Stimulated activated effector memory CD8-positive, alpha-beta T cell treated with anti-CD3 and anti-CD28 coated beads, Interleukin-12 subunit alpha, Interleukin-12 subunit beta, amount 100 ng/mL, for 72 hours (primary cell): ENCODE results near the gene PTPN2.
A peak's percentile ranks its signal among the peaks of the same experiment; 100 is the strongest.
"Not testable (repeated sequence)": the region's sequence is repeated elsewhere in the genome, so short reads cannot be mapped to it uniquely, and the experiment has no call there.

Experiments used
- ATAC-seq: fragments of 150-1000 bp; cut with Tn5 transposase; 2 replicates; pipeline ENCODE4 v1.10.0; 2021
- DNase-seq, 2 donors: peaks; one replicate each; pipeline ENCODE4 v3.0.0; 2021 to 2022; ENCODE audit warnings: low spot score in 2 of 2
- H3K27ac Mint-ChIP-seq: one replicate; pipeline ENCODE4 v1.8.0; 2022; ENCODE audit warnings: mild to moderate bottlenecking, mixed read lengths
- H3K36me3 Mint-ChIP-seq: one replicate; pipeline ENCODE4 v1.8.0; 2022; ENCODE audit warnings: mild to moderate bottlenecking, mixed read lengths
- H3K4me1 Mint-ChIP-seq: one replicate; pipeline ENCODE4 v1.8.0; 2022; ENCODE audit warnings: mixed read lengths
- H3K4me3 Mint-ChIP-seq: one replicate; pipeline ENCODE4 v1.8.0; 2022; ENCODE audit warnings: mild to moderate bottlenecking, mixed read lengths
- H3K9me3 Mint-ChIP-seq: one replicate; pipeline ENCODE4 v1.8.0; 2022; ENCODE audit warnings: mixed read lengths

Gene PTPN2

GRCh38 chr18:12906773-12907172, 22.7 kb upstream of the PTPN2 start:
- peaks cover 8% of the 10 kb centered on the region for H3K4me1 Mint-ChIP-seq
- ATAC-seq: no peak
- no peak overlapping the region for H3K27ac Mint-ChIP-seq

GRCh38 chr18:12906119-12906518, 22.1 kb upstream of the PTPN2 start:
- DNase-seq (no peak), ATAC-seq (no peak)
- Mint-ChIP-seq H3K36me3 (no peaks in the 10 kb centered on the region), H3K9me3 (no peaks in the 10 kb centered on the region), H3K4me3 (no peak overlapping the region), H3K4me1 (peaks cover 8% of the 10 kb centered on the region), H3K27ac (no peak overlapping the region)

More at GRCh38 chr18:12906773-12907172, 22.7 kb upstream of the PTPN2 start:
- H3K4me3 Mint-ChIP-seq: no peak overlapping the region
- no peak for DNase-seq
- H3K36me3 Mint-ChIP-seq: no peaks in the 10 kb centered on the region
- H3K9me3 Mint-ChIP-seq: no peaks in the 10 kb centered on the region

GRCh38 chr18:12904012-12904516, 20.0 kb upstream of the PTPN2 start:
- Mint-ChIP-seq H3K27ac (peak overlapping the region; percentile 86), H3K4me1 (peaks cover 8% of the 10 kb centered on the region), H3K9me3 (no peaks in the 10 kb centered on the region), H3K4me3 (peak overlapping the region; percentile 61), H3K36me3 (no peaks in the 10 kb centered on the region)
- DNase-seq (peak; percentile 43 to 88), ATAC-seq (peak; percentile 77)

GRCh38 chr18:12901208-12901607, 17.2 kb upstream of the PTPN2 start:
- H3K27ac Mint-ChIP-seq, ATAC-seq, H3K36me3 Mint-ChIP-seq, H3K9me3 Mint-ChIP-seq, H3K4me1 Mint-ChIP-seq, DNase-seq, H3K4me3 Mint-ChIP-seq: not testable (repeated sequence)

GRCh38 chr18:12896784-12897333, 12.8 kb upstream of the PTPN2 start:
- DNase-seq, H3K9me3 Mint-ChIP-seq, H3K36me3 Mint-ChIP-seq, H3K4me1 Mint-ChIP-seq: not testable (repeated sequence)
- peak; percentile 49 for ATAC-seq
- peak overlapping the region; percentile 50 for H3K27ac Mint-ChIP-seq
- peak overlapping the region; percentile 54 for H3K4me3 Mint-ChIP-seq

- H3K27ac Mint-ChIP-seq: no peak overlapping the region
- H3K36me3 Mint-ChIP-seq: no peaks in the 10 kb centered on the region
- no peak for DNase-seq
- H3K4me3 Mint-ChIP-seq: no peak overlapping the region
- no peaks in the 10 kb centered on the region for H3K9me3 Mint-ChIP-seq
- H3K4me1 Mint-ChIP-seq: peaks cover 7% of the 10 kb centered on the region
- no peak for ATAC-seq
Measured at GRCh38 chr18:12895626-12896025, 11.6 kb upstream of the PTPN2 start.

GRCh38 chr18:12895014-12895413, 11.0 kb upstream of the PTPN2 start:
- no peak for ATAC-seq
- H3K27ac Mint-ChIP-seq: no peak overlapping the region
- no peak for DNase-seq
- peaks cover 7% of the 10 kb centered on the region for H3K4me1 Mint-ChIP-seq
- H3K4me3 Mint-ChIP-seq: no peak overlapping the region
- H3K36me3 Mint-ChIP-seq: no peaks in the 10 kb centered on the region
- H3K9me3 Mint-ChIP-seq: no peaks in the 10 kb centered on the region

- Mint-ChIP-seq H3K4me1 (peaks cover 7% of the 10 kb centered on the region), H3K4me3 (no peak overlapping the region), H3K9me3 (no peaks in the 10 kb centered on the region), H3K27ac (no peak overlapping the region), H3K36me3 (no peaks in the 10 kb centered on the region)
- no peak for DNase-seq
- no peak for ATAC-seq
Measured at GRCh38 chr18:12891561-12891960, 7.5 kb upstream of the PTPN2 start.

- Mint-ChIP-seq H3K4me1 (peaks cover 7% of the 10 kb centered on the region), H3K9me3 (no peaks in the 10 kb centered on the region), H3K36me3 (no peaks in the 10 kb centered on the region), H3K4me3 (no peak overlapping the region), H3K27ac (no peak overlapping the region)
- ATAC-seq (no peak), DNase-seq (no peak)
Measured at GRCh38 chr18:12890964-12891363, 6.9 kb upstream of the PTPN2 start.

GRCh38 chr18:12886498-12887126, 2.6 kb upstream of the PTPN2 start:
- no peak for ATAC-seq
- Mint-ChIP-seq H3K36me3 (peaks cover 31% of the 10 kb centered on the region), H3K27ac (peak overlapping the region; percentile 35), H3K9me3 (no peaks in the 10 kb centered on the region), H3K4me3 (no peak overlapping the region), H3K4me1 (peaks cover 21% of the 10 kb centered on the region)
- DNase-seq: no peak

- H3K9me3 Mint-ChIP-seq: no peaks in the 10 kb centered on the region
- no peak for ATAC-seq
- peaks cover 39% of the 10 kb centered on the region for H3K36me3 Mint-ChIP-seq
- H3K4me1 Mint-ChIP-seq: peaks cover 32% of the 10 kb centered on the region
- H3K27ac Mint-ChIP-seq: no peak overlapping the region
- DNase-seq: no peak
- peak overlapping the region; percentile 80 for H3K4me3 Mint-ChIP-seq
Measured at GRCh38 chr18:12885500-12885899, 1.5 kb upstream of the PTPN2 start.

GRCh38 chr18:12884406-12885323, 628 bp upstream of the PTPN2 start:
- H3K36me3 Mint-ChIP-seq: peaks cover 41% of the 10 kb centered on the region
- H3K4me3 Mint-ChIP-seq: peak overlapping the region; percentile 80
- H3K4me1 Mint-ChIP-seq: peaks cover 41% of the 10 kb centered on the region
- DNase-seq: no peak
- peak overlapping the region; percentile 96 for H3K27ac Mint-ChIP-seq
- no peaks in the 10 kb centered on the region for H3K9me3 Mint-ChIP-seq
- no peak for ATAC-seq

GRCh38 chr18:12883372-12883683, 709 bp downstream of the PTPN2 start:
- DNase-seq: peak in 1 of 2 donors; percentile 14
- Mint-ChIP-seq H3K27ac (peak overlapping the region; percentile 96), H3K36me3 (peaks cover 41% of the 10 kb centered on the region), H3K4me3 (peak overlapping the region; percentile 80), H3K4me1 (peaks cover 50% of the 10 kb centered on the region), H3K9me3 (no peaks in the 10 kb centered on the region)
- peak; percentile 35 for ATAC-seq

GRCh38 chr18:12882453-12883371, 1.3 kb downstream of the PTPN2 start:
- peaks cover 50% of the 10 kb centered on the region for H3K4me1 Mint-ChIP-seq
- ATAC-seq: no peak
- H3K27ac Mint-ChIP-seq: peak overlapping the region; percentile 96
- H3K9me3 Mint-ChIP-seq: no peaks in the 10 kb centered on the region
- H3K4me3 Mint-ChIP-seq: peak overlapping the region; percentile 80
- H3K36me3 Mint-ChIP-seq: peaks cover 41% of the 10 kb centered on the region
- DNase-seq: peak in 1 of 2 donors; percentile 60

GRCh38 chr18:12880541-12880910, 3.5 kb downstream of the PTPN2 start:
- peak overlapping the region; percentile 6 for H3K27ac Mint-ChIP-seq
- H3K4me3 Mint-ChIP-seq: peak overlapping the region; percentile 80
- peaks cover 49% of the 10 kb centered on the region for H3K36me3 Mint-ChIP-seq
- DNase-seq: no peak
- no peaks in the 10 kb centered on the region for H3K9me3 Mint-ChIP-seq
- ATAC-seq: no peak
- H3K4me1 Mint-ChIP-seq: peaks cover 66% of the 10 kb centered on the region
